ENCODE data around the gene OTX2.

OTX2 gene

DNA sequence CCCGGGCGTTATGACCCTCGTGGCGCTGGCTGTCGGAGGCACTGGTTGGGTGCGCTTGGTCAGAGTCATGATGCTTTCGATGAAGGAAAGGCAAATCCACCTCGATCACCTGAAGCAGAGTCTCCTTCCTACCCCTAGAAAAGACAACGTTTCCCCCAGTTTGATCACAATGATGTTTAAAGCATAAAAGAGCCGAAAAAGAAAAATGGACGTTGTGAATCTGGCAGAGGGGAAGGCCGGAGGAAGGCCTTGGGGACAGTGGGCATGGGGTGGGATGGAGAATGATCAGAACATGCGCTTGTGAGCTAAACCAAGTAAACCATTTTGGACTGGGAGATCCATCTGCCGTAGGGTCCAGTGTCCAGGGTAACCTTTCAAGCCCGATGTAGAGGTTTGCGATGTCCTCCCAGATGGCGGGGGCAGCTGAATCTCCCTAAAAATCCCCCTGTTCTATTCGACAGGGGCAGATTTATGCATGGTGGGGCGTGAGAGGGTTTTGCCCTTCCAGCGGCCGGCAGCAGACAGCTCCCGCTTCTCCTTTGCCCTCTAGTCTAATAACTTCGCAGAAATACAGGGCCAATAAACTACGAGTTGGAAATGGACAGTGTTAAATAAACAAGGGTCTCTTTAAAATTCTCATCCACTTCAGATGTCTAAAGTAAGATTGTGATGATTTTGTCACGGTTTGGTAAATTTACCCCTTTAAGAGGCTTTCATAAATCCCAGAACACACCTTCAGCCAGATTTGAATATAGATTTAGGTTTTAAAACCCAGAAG, 2.3 kb upstream of the OTX2 start:
- no peak for DNase-seq (ENCODE audit: low read depth)
- H3K4me3 ChIP-seq (ENCODE audit: low read length), result no peak overlapping the region
- TF ChIP-seq, protein P1, sequence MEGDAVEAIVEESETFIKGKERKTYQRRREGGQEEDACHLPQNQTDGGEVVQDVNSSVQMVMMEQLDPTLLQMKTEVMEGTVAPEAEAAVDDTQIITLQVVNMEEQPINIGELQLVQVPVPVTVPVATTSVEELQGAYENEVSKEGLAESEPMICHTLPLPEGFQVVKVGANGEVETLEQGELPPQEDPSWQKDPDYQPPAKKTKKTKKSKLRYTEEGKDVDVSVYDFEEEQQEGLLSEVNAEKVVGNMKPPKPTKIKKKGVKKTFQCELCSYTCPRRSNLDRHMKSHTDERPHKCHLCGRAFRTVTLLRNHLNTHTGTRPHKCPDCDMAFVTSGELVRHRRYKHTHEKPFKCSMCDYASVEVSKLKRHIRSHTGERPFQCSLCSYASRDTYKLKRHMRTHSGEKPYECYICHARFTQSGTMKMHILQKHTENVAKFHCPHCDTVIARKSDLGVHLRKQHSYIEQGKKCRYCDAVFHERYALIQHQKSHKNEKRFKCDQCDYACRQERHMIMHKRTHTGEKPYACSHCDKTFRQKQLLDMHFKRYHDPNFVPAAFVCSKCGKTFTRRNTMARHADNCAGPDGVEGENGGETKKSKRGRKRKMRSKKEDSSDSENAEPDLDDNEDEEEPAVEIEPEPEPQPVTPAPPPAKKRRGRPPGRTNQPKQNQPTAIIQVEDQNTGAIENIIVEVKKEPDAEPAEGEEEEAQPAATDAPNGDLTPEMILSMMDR (conservative IDR thresholded peaks at IDR 0.05; ENCODE audit: low read length), result no peak

DNA sequence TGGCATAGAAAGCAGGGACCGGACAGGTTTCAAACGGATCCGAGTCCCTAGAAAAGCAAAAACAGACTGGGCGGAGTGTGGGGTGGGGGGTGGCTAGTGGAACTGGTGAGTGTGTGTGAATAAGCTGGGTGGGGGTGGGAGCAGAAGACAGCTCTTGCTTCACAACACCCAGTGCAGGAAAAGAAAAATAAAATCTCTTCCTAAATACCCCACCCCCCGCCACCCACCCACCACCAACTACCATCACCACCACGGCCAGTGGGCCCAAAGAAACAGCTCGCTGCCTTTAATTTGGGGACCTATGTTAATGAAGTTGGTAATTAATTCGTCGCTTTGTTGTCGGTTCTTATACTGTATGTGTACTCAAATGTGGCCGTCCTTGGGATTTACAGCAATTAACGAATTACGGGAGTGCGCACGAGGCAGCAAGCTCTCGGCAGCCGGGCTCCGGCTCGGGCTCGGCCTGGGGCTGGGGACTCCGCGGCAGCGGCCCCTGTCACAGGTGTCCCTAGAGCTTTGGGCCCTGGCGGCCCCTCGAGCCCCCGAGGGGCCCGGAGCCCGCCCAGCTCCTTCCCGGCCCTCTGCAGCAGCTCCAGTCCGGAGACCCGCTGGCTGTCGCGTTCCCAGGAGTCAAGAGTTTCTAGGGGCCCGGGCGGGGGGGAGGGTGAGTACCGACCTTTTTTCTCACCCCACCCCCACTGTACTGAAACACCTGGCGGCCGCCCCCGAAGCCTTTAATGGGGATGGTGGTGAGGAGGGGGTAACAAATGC, 1.5 kb upstream of the OTX2 start:
- TF ChIP-seq, protein P1 (conservative IDR thresholded peaks at IDR 0.05; ENCODE audit: low read length), result no peak
- H3K4me3 ChIP-seq (ENCODE audit: low read length), result no peak overlapping the region
- DNase-seq (ENCODE audit: low read depth), result no peak

DNA sequence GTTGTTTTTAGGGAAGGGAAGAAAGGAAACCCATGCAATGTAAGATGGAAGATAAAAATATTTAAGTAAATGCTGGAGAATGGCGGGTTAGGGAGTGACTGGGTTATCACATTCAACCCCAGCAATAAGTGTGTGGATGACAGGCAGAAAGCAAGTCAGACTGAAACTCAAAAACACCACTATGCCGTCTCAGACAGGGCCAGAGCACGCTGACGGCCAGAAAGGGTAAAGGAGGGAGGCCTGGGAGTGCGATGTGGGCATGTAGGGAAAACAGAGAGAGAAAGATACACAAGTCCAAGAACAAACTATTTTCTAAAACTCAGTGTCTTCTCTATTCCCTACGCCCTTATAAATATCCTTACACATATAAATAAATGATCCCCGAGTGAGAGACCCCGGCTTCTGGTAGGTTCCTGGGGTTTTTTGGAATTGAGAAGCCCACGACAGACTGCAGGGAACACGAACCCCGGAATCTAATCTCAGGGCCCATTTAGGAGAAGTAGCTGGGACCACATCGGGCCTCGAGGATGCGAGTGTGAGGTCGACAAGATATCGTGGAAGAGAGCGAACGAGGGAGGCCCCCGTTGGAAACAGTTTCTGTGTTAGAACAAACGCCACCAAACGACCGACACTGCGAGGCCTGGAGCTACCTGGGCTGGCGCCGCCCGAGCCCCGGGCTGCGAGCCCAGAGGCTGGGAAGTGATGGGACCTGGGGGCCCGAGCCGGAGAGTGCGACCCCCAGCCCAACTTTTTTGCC, 735 bp upstream of the OTX2 start:
- TF ChIP-seq, protein P1 (conservative IDR thresholded peaks at IDR 0.05; ENCODE audit: low read length), result no peak
- no peak for DNase-seq (ENCODE audit: low read depth)
- no peak overlapping the region for H3K4me3 ChIP-seq (ENCODE audit: low read length)

DNA sequence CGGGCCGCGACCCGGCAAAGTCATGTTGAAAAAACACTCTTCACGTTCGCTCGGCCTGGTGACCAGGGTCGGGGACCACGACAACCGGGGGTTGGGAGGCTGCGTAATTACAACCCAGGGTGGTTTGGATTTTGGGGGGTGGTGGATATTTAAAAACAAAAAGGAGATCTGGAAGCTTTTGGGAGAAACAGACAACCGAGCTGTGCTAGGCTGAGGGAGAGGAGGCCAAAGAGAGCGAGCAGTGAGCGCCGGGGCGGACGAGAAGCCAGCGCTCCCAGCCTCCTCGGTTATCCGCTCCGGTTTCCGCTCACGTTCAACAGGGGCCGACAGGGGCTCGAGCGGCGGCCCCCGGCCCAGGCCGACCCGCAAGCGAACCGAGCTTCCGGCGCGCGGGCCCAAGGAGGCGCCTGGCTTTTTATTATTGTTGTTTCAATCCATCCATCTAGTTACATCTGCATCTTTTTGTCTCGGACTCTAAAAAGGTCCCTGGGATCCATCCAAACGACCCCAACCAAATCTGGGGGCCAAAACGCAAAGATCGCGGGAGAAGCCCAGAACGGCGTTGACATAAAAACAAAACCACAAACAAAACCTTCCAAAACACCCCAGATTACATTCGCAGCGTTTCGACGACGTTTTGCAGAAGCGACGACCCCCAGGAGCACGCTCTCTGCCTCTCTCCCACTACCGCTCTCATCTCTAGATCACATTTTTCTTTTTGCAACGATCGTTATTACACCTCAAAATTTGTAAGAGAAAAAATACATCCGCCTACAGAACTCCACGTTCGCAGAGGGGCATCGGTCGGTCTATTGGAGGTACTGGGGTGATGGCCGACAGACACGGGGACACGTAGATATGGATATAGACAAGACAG, 771 bp downstream of the OTX2 start:
- TF ChIP-seq, protein P1 (conservative IDR thresholded peaks at IDR 0.05; ENCODE audit: low read length), result no peak
- H3K4me3 ChIP-seq (ENCODE audit: low read length), result no peak overlapping the region
- DNase-seq (ENCODE audit: low read depth), result no peak

DNA sequence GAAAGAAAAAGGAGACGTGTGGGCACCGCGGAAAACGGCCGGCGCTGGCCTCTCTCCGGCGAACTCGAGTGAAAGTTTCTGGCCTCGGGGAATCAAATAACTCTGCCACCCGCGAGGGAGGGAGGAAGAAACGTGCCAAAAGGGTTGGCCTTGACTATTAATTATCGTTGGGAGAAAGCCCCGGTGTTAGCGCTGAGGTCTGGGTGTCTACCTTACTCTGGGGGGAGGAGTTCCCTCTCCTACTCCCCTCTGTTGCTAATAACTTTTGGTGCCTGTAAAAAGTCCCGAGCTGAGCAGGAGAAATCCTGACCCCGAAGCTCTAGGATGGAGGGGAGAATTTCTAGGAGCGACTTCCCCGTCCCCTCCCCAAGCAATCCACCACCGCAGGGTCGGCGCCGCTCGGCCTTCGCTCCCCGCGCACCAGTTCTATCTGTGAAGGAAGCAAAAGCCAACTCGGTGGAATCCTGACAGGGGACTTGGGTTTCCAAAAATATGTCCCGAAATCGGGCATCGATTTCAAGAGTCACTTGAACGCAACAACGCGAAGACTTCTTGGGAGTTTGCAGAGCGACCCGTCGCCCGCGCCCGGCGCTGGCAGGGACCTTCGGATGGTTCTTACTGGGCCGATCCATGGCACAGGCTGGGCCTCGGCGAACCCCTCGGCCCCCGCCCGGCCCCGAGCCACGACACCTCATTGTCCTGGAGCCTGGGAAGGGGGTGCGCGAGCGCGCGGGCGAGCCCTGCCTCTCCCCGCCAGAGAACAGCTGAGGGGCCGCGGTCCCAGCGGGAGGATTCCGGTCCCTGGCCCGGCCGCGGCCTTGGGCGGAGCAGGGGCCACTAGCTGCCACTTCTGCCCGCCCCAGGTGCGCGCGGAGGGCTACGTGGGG, 1.7 kb downstream of the OTX2 start:
- H3K4me3 ChIP-seq (ENCODE audit: low read length), result no peak overlapping the region; the same call in 1 of the 2 replicates
- DNase-seq (ENCODE audit: low read depth), result no peak
- TF ChIP-seq, protein P1 (conservative IDR thresholded peaks at IDR 0.05; ENCODE audit: low read length), result no peak

DNA sequence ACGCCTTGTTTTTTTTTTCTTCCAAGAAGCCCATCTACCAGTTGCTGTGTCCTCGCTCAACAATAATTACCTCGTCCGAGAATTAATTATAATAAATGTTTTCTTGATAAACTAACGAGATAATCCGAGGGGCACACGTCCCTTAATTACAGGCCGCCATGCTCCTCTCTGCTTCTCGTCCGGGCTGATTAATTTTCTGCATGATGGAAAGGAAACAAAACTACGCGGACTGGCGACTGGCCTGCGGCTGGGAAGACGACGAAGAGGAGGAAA, 2.2 kb downstream of the OTX2 start:
- no peak for DNase-seq (ENCODE audit: low read depth)
- H3K4me3 ChIP-seq (ENCODE audit: low read length), result no peak overlapping the region; the same call in 1 of the 2 replicates
- TF ChIP-seq, protein P1 (conservative IDR thresholded peaks at IDR 0.05; ENCODE audit: low read length), result no peak
